SU-DHL-6 (cell line): ENCODE data around the gene RBFOX1.

ENCODE experiments used
- H2AFZ ChIP-seq: fragments of 200-600 bp; sonication (generic); 2 replicates; pipeline ENCODE4 v1.6.1; 2014; ENCODE audit warnings: low read depth, mild to moderate bottlenecking, moderate library complexity, mixed read lengths, antibody characterized with exemption, low read length; ENCODE audit not compliant: severe bottlenecking
- H3F3A ChIP-seq: fragments of 200-600 bp; shearing (Covaris generic); 2 replicates; pipeline ENCODE4 v1.6.0; 2016; ENCODE audit warnings: antibody characterized with exemption, mild to moderate bottlenecking; ENCODE audit not compliant: insufficient read depth
- H3K27ac ChIP-seq: fragments of 200-600 bp; sonication (generic); 2 replicates; pipeline ENCODE4 v1.5.1; 2016; ENCODE audit warnings: low read depth, mild to moderate bottlenecking, low read length, moderate library complexity, mixed read lengths
- H3K27me3 ChIP-seq: fragments of 200-600 bp; sonication (generic), shearing (Covaris generic); 2 replicates; pipeline ENCODE4 v1.6.0; 2014; ENCODE audit warnings: mild to moderate bottlenecking, low read length
- H3K36me3 ChIP-seq: fragments of 200-600 bp; sonication (generic); 2 replicates; pipeline ENCODE4 v1.6.1; 2014; ENCODE audit warnings: mild to moderate bottlenecking, low read length, mixed read lengths
- H3K4me2 ChIP-seq: fragments of 300-600, 200-600 bp; shearing (Covaris generic), sonication (generic); 2 replicates; pipeline ENCODE4 v1.6.0; 2014; ENCODE audit warnings: low read length, low read depth, mild to moderate bottlenecking; ENCODE audit not compliant: poor library complexity, severe bottlenecking
- H3K4me3 ChIP-seq: fragments of 200-600 bp; sonication (generic); 2 replicates; pipeline ENCODE4 v1.5.1; 2014; ENCODE audit warnings: antibody characterized with exemption, low read length, mild to moderate bottlenecking, mixed read lengths; ENCODE audit not compliant: insufficient read depth, poor library complexity, severe bottlenecking
- H3K79me2 ChIP-seq: fragments of 200-600 bp; sonication (generic); 2 replicates; pipeline ENCODE4 v1.6.1; 2014; ENCODE audit warnings: mild to moderate bottlenecking, low read length, moderate library complexity; ENCODE audit not compliant: insufficient read depth
- H3K9ac ChIP-seq: fragments of 200-600 bp; sonication (generic); 2 replicates; pipeline ENCODE4 v1.7.0; 2014; ENCODE audit warnings: mild to moderate bottlenecking, low read length
- H3K9me2 ChIP-seq: fragments of 200-600 bp; sonication (generic); replicated peaks from 2 replicates; pipeline ENCODE4 v1.6.1; 2014; ENCODE audit warnings: low read length; ENCODE audit not compliant: insufficient read depth
- H3K9me3 ChIP-seq: fragments of 200-600 bp; sonication (generic); 2 replicates; pipeline ENCODE4 v1.6.1; 2014; ENCODE audit warnings: low read length, mixed read lengths; ENCODE audit not compliant: insufficient read depth
- H4K20me1 ChIP-seq: fragments of 200-600 bp; sonication (generic); 2 replicates; pipeline ENCODE4 v1.6.1; 2014; ENCODE audit warnings: low read depth, mild to moderate bottlenecking, antibody characterized with exemption, low read length, moderate library complexity, mixed read lengths
- CTCF ChIP-seq: fragments of 200-600 bp; sonication (generic); IDR thresholded peaks from one replicate; pipeline ENCODE4 v1.5.1; 2017; ENCODE audit warnings: antibody characterized with exemption, mild to moderate bottlenecking, low read length, moderate library complexity; ENCODE audit not compliant: insufficient read depth, poor library complexity, severe bottlenecking
- EZH2phosphoT487 ChIP-seq: fragments of 200-600 bp; sonication (generic), shearing (Covaris generic); conservative IDR thresholded peaks from 2 replicates; pipeline ENCODE4 v1.6.1; 2018; ENCODE audit warnings: mild to moderate bottlenecking, antibody characterized with exemption, low read length, moderate library complexity, mixed read lengths

Gene RBFOX1

GRCh38 chr16:7290682-7291081 is 42.0 kb upstream of the RBFOX1 start:
- Histone ChIP-seq H3K9me2 (no peaks in the 10 kb centered on the region), H3F3A (no peaks in the 10 kb centered on the region), H3K27me3 (no peaks in the 10 kb centered on the region), H3K9ac (no peak overlapping the region), H3K27ac (no peak overlapping the region), H4K20me1 (no peaks in the 10 kb centered on the region), H2AFZ (no peak overlapping the region), H3K9me3 (no peaks in the 10 kb centered on the region), H3K36me3 (no peaks in the 10 kb centered on the region), H3K79me2 (no peaks in the 10 kb centered on the region), H3K4me2 (no peak overlapping the region), H3K4me3 (no peak overlapping the region)
- TF ChIP-seq EZH2phosphoT487 (no peak), CTCF (no peak)

GRCh38 chr16:7294020-7294419 is 38.6 kb upstream of the RBFOX1 start:
- Histone ChIP-seq H3F3A (no peaks in the 10 kb centered on the region), H4K20me1 (no peaks in the 10 kb centered on the region), H3K9me3 (no peaks in the 10 kb centered on the region), H3K4me2 (no peak overlapping the region), H3K27ac (no peak overlapping the region), H3K79me2 (no peaks in the 10 kb centered on the region), H3K27me3 (no peaks in the 10 kb centered on the region), H3K9ac (no peak overlapping the region), H2AFZ (no peak overlapping the region), H3K4me3 (no peak overlapping the region), H3K9me2 (no peaks in the 10 kb centered on the region), H3K36me3 (no peaks in the 10 kb centered on the region)
- TF ChIP-seq EZH2phosphoT487 (no peak), CTCF (no peak)

GRCh38 chr16:7303052-7303610 is 29.5 kb upstream of the RBFOX1 start:
- no peak for TF ChIP-seq CTCF
- no peak for TF ChIP-seq EZH2phosphoT487
- no peak overlapping the region for H3K4me3 ChIP-seq
- no peak overlapping the region for H3K4me2 ChIP-seq

More at GRCh38 chr16:7303052-7303610, 29.5 kb upstream of the RBFOX1 start:
- H3K79me2 ChIP-seq, result no peaks in the 10 kb centered on the region
- no peaks in the 10 kb centered on the region for H4K20me1 ChIP-seq
- no peak overlapping the region for H3K27ac ChIP-seq
- no peaks in the 10 kb centered on the region for H3K27me3 ChIP-seq
- no peaks in the 10 kb centered on the region for H3K36me3 ChIP-seq
- H3K9me2 ChIP-seq, result no peaks in the 10 kb centered on the region
- no peak overlapping the region for H3K9ac ChIP-seq
- H2AFZ ChIP-seq, result no peak overlapping the region
- no peaks in the 10 kb centered on the region for H3K9me3 ChIP-seq
- H3F3A ChIP-seq, result no peaks in the 10 kb centered on the region
